Loucy (cell line): ENCODE measurements around the gene GCFC2.

ENCODE experiments used
- H2AFZ ChIP-seq: fragments of 200-600 bp; sonication (generic); 2 replicates; pipeline ENCODE4 v1.6.0; 2016; ENCODE audit warnings: antibody characterized with exemption, mild to moderate bottlenecking, low read length, moderate library complexity
- H3F3A ChIP-seq: fragments of 200-600 bp; 2 replicates; pipeline ENCODE4 v1.6.0; 2016; ENCODE audit warnings: antibody characterized with exemption, low read depth, mild to moderate bottlenecking
- H3K27me3 ChIP-seq: fragments of 200-600 bp; sonication (generic); 2 replicates; pipeline ENCODE4 v1.6.1; 2014; ENCODE audit warnings: low read length, mild to moderate bottlenecking; ENCODE audit not compliant: insufficient read depth, poor library complexity, severe bottlenecking
- H3K36me3 ChIP-seq: fragments of 200-600 bp; sonication (generic); 2 replicates; pipeline ENCODE4 v1.6.1; 2016; ENCODE audit warnings: low read length; ENCODE audit not compliant: insufficient read depth
- H3K4me1 ChIP-seq: fragments of 200-600 bp; sonication (generic); 2 replicates; pipeline ENCODE4 v1.5.1; 2014; ENCODE audit warnings: low read length, mild to moderate bottlenecking; ENCODE audit not compliant: insufficient read depth, poor library complexity, severe bottlenecking
- H3K4me2 ChIP-seq: fragments of 200-600 bp; sonication (generic); 2 replicates; pipeline ENCODE4 v1.6.0; 2014; ENCODE audit warnings: antibody characterized with exemption, low read length, low read depth, mild to moderate bottlenecking; ENCODE audit not compliant: poor library complexity, severe bottlenecking
- H3K4me3 ChIP-seq: fragments of 200-600 bp; sonication (generic); 2 replicates; pipeline ENCODE4 v1.5.1; 2014; ENCODE audit warnings: low read length, mild to moderate bottlenecking, mixed read lengths; ENCODE audit not compliant: poor library complexity, severe bottlenecking
- H3K79me2 ChIP-seq: fragments of 200-600 bp; sonication (generic); 2 replicates; pipeline ENCODE4 v1.6.1; 2014; ENCODE audit warnings: low read length; ENCODE audit not compliant: insufficient read depth
- H3K9ac ChIP-seq: fragments of 200-600 bp; sonication (generic); 2 replicates; pipeline ENCODE4 v1.6.0; 2014; ENCODE audit warnings: mild to moderate bottlenecking, low read depth, low read length, moderate library complexity; ENCODE audit not compliant: poor library complexity, severe bottlenecking
- H3K9me2 ChIP-seq: fragments of 200-600 bp; sonication (generic); replicated peaks from 2 replicates; pipeline ENCODE4 v1.6.1; 2016; ENCODE audit warnings: low read depth, low read length, mixed read lengths
- H3K9me3 ChIP-seq: fragments of 200-600 bp; sonication (generic); 2 replicates; pipeline ENCODE4 v1.6.1; 2014; ENCODE audit warnings: mild to moderate bottlenecking, antibody characterized with exemption, low read length, low read depth; ENCODE audit not compliant: insufficient read depth
- H4K20me1 ChIP-seq: fragments of 200-600 bp; sonication (generic); 2 replicates; pipeline ENCODE4 v1.6.0; 2014; ENCODE audit warnings: antibody characterized with exemption, low read length, mild to moderate bottlenecking; ENCODE audit not compliant: insufficient read depth, poor library complexity, severe bottlenecking
- CTCF ChIP-seq: fragments of 200-600 bp; sonication (generic); conservative IDR thresholded peaks from 2 replicates; pipeline ENCODE4 v1.5.1; 2014; ENCODE audit warnings: mild to moderate bottlenecking, antibody characterized with exemption, low read length
- EZH2phosphoT487 ChIP-seq: fragments of 200-600 bp; IDR thresholded peaks from 2 replicates; pipeline ENCODE4 v1.6.1; 2018; ENCODE audit warnings: antibody characterized with exemption, mild to moderate bottlenecking, moderate library complexity, borderline replicate concordance

GCFC2 gene

GRCh38 chr2:75616406-75616805, 94.3 kb downstream of the GCFC2 start:
- Histone ChIP-seq H3K36me3 (no peaks in the 10 kb centered on the region), H3F3A (no peaks in the 10 kb centered on the region), H3K4me3 (no peak overlapping the region), H3K4me1 (no peaks in the 10 kb centered on the region), H3K4me2 (no peak overlapping the region), H3K9me3 (no peaks in the 10 kb centered on the region), H3K79me2 (no peaks in the 10 kb centered on the region), H3K9me2 (no peaks in the 10 kb centered on the region), H4K20me1 (no peaks in the 10 kb centered on the region), H3K27me3 (no peaks in the 10 kb centered on the region), H2AFZ (no peak overlapping the region), H3K9ac (no peak overlapping the region)
- no peak for TF ChIP-seq EZH2phosphoT487
- TF ChIP-seq CTCF: no peak

DNA sequence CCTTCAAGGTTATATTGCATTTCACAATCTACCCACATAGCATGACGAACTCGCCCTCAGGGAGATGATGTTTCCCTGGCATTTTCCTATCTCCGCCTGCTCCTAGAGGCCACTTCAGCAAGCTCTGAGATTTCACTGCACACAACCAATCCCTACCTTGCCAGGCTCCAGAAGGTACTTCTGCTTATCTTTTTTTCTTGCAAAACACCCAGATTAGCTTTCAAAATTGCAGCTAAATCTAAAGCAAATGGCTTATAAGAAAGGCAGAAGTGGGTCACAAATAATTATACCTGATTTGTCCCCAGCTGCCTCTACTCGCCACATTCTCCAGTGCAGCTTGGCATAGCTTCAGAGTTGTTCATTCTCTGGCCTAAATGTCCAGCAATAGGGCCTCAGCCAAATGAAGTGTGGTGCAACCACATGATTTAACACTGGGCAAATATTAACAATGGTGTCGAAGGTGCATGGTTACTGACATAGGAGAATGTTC, 96.5 kb downstream of the GCFC2 start:
- TF ChIP-seq CTCF (no peak), EZH2phosphoT487 (no peak)
- Histone ChIP-seq H2AFZ (no peak overlapping the region), H3K4me1 (no peaks in the 10 kb centered on the region), H3K27me3 (no peaks in the 10 kb centered on the region), H4K20me1 (no peaks in the 10 kb centered on the region), H3K4me2 (no peak overlapping the region), H3K4me3 (no peak overlapping the region), H3K9me2 (no peaks in the 10 kb centered on the region), H3F3A (no peaks in the 10 kb centered on the region), H3K79me2 (no peaks in the 10 kb centered on the region), H3K9ac (no peak overlapping the region), H3K36me3 (no peaks in the 10 kb centered on the region), H3K9me3 (no peaks in the 10 kb centered on the region)

- Histone ChIP-seq H3K4me1 (peaks cover 6% of the 10 kb centered on the region), H3K9me2 (no peaks in the 10 kb centered on the region), H4K20me1 (no peaks in the 10 kb centered on the region), H3K4me3 (no peak overlapping the region), H3K9me3 (no peaks in the 10 kb centered on the region), H3K4me2 (no peak overlapping the region), H2AFZ (no peak overlapping the region), H3F3A (no peaks in the 10 kb centered on the region), H3K36me3 (no peaks in the 10 kb centered on the region), H3K9ac (no peak overlapping the region), H3K27me3 (no peaks in the 10 kb centered on the region), H3K79me2 (no peaks in the 10 kb centered on the region)
- no peak for TF ChIP-seq EZH2phosphoT487
- TF ChIP-seq CTCF: no peak
These were observed 97.9 kb downstream of the GCFC2 start for GRCh38 chr2:75612862-75613243.
